Midbrain (tissue), 1 donor: ENCODE results near the gene ANKFN1.
A peak's percentile ranks its signal among the peaks of the same experiment; 100 is the strongest.

Experiments
- DNase-seq: peaks from one replicate; lab custom pipeline; 2025; lab: John Stamatoyannopoulos, UW

Gene ANKFN1

GRCh38 chr17:56290802-56291118 lies 137.5 kb downstream of the ANKFN1 start:
- no peak for DNase-seq

GRCh38 chr17:56291226-56291805 lies 138.0 kb downstream of the ANKFN1 start:
- DNase-seq: no peak

GRCh38 chr17:56292010-56292409 lies 138.7 kb downstream of the ANKFN1 start:
- DNase-seq: no peak

- DNase-seq: no peak
These were observed 139.3 kb downstream of the ANKFN1 start for GRCh38 chr17:56292578-56292977.

GRCh38 chr17:56297184-56297583 lies 143.9 kb downstream of the ANKFN1 start:
- DNase-seq: no peak

GRCh38 chr17:56298846-56299245 lies 145.6 kb downstream of the ANKFN1 start:
- DNase-seq: no peak

- DNase-seq: no peak
These were observed 146.9 kb downstream of the ANKFN1 start for GRCh38 chr17:56300144-56300543.

GRCh38 chr17:56305007-56305406 lies 151.7 kb downstream of the ANKFN1 start:
- DNase-seq: no peak

- DNase-seq: no peak
These were observed 156.6 kb downstream of the ANKFN1 start for GRCh38 chr17:56309897-56310296.

- DNase-seq: no peak
These were observed 157.5 kb downstream of the ANKFN1 start for GRCh38 chr17:56310782-56311181.

GRCh38 chr17:56313201-56313600 lies 159.9 kb downstream of the ANKFN1 start:
- DNase-seq: no peak

- no peak for DNase-seq
These were observed 160.8 kb downstream of the ANKFN1 start for GRCh38 chr17:56314026-56314425.

GRCh38 chr17:56314984-56315602 lies 161.8 kb downstream of the ANKFN1 start:
- DNase-seq: no peak

GRCh38 chr17:56316604-56317003 lies 163.3 kb downstream of the ANKFN1 start:
- no peak for DNase-seq

- no peak for DNase-seq
These were observed 164.3 kb downstream of the ANKFN1 start for GRCh38 chr17:56317351-56318208.

GRCh38 chr17:56319531-56319930 lies 166.3 kb downstream of the ANKFN1 start:
- peak; percentile 21 for DNase-seq

GRCh38 chr17:56320443-56320842 lies 167.2 kb downstream of the ANKFN1 start:
- no peak for DNase-seq

- no peak for DNase-seq
These were observed 169.7 kb downstream of the ANKFN1 start for GRCh38 chr17:56322991-56323390.

GRCh38 chr17:56324676-56325075 lies 171.4 kb downstream of the ANKFN1 start:
- DNase-seq: no peak

- DNase-seq: no peak
These were observed 172.2 kb downstream of the ANKFN1 start for GRCh38 chr17:56325313-56326000.

GRCh38 chr17:56326001-56326359 lies 172.7 kb downstream of the ANKFN1 start:
- DNase-seq: no peak

- DNase-seq: no peak
These were observed 194.4 kb downstream of the ANKFN1 start for GRCh38 chr17:56347639-56348038.

GRCh38 chr17:56350592-56350991 lies 197.3 kb downstream of the ANKFN1 start:
- no peak for DNase-seq
